PC-9 (cell line): ENCODE measurements around the gene PHF21B.

Experiments used
- EZH2 ChIP-seq: fragments of 200-600 bp; sonication (generic); IDR thresholded peaks from 2 replicates; pipeline ENCODE4 v1.8.0; 2017; ENCODE audit warnings: antibody characterized with exemption, low read depth
- TF ChIP-seq, protein P1 (sequence below): fragments of 200-600 bp; sonication (generic); conservative IDR thresholded peaks from 2 replicates; pipeline ENCODE4 v1.6.1; 2017; ENCODE audit warnings: mixed run types, antibody characterized with exemption, mild to moderate bottlenecking, moderate library complexity

DNA sequence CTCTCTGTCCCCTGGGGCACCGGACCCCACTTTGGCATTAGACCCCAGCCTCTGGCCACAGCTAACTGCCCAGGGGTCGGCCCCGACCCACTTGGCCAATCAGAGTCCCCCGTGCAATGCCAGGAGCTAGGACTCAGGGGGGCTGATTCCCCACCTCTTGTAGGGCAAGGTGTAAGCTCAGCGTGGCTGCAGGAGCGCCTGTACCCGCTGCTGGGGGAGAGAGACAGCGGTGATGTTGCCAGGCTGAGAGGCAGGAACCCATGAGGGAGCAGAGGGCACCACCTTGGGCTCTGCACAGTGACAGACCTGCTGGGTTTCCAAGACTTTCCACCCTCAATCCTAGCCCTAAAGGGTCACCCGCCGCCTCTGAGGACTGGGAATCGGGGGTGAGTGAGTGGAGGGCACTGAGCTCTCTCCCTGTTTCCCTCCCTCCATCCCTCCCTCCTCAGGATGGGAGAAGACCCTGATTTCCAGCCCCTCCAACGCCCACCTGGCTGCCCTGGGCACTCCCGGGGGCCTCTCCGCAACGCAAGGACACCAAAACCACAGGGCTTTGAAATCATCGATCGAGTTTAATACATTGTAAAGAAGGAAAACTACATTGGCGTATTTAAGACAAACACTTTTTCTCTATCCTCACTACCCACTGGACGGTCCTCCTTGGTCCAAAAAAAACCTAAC, 129.1 kb downstream of the PHF21B start:
- TF ChIP-seq, protein P1, sequence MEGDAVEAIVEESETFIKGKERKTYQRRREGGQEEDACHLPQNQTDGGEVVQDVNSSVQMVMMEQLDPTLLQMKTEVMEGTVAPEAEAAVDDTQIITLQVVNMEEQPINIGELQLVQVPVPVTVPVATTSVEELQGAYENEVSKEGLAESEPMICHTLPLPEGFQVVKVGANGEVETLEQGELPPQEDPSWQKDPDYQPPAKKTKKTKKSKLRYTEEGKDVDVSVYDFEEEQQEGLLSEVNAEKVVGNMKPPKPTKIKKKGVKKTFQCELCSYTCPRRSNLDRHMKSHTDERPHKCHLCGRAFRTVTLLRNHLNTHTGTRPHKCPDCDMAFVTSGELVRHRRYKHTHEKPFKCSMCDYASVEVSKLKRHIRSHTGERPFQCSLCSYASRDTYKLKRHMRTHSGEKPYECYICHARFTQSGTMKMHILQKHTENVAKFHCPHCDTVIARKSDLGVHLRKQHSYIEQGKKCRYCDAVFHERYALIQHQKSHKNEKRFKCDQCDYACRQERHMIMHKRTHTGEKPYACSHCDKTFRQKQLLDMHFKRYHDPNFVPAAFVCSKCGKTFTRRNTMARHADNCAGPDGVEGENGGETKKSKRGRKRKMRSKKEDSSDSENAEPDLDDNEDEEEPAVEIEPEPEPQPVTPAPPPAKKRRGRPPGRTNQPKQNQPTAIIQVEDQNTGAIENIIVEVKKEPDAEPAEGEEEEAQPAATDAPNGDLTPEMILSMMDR = no peak
- no peak for TF ChIP-seq EZH2
